GM12874 (cell line): ENCODE data around the gene ENDOG.

Experiments used
- TF ChIP-seq, protein P1 (sequence below): IDR thresholded peaks from 2 replicates; pipeline ENCODE4 v1.5.1; 2011; ENCODE audit warnings: low read depth, mild to moderate bottlenecking, control low read depth, low read length, moderate library complexity; ENCODE audit not compliant: insufficient read depth

ENDOG gene

DNA sequence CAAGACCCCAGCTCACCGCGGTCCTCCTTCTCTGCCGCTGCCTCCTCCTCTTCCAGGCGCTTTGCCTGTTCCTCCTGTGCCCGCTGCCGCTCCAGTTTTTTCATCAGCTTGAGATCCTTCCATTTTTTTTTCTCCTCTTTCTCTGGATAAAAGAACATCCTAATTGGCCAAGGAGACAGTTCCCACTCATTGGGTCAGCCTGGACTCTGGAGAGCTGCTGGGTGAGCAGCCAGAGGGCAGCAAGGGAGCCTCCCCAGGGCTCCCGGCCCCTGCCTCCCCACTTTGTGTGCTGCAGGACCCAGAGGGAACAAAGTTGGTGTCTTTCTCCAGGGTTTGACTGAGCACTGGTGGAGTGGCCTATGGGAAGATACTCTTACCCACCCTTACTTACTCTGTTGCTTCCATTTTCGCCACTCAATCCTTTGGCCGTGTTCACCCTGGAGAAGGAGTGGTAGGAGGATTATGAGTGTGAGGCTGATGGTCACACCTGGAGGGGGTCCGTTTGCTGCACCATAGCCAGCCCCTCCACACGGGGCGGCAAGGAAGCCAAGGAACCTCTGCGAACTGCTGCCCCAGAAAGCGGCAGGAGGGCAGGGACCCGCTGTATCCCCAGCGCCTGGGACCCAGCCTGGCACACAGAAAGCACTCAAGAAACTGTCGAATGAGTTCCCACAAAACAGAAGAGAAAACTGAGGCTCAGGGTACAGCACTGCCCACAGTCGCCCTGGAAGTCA is 10.6 kb downstream of the ENDOG start:
- TF ChIP-seq, protein P1, sequence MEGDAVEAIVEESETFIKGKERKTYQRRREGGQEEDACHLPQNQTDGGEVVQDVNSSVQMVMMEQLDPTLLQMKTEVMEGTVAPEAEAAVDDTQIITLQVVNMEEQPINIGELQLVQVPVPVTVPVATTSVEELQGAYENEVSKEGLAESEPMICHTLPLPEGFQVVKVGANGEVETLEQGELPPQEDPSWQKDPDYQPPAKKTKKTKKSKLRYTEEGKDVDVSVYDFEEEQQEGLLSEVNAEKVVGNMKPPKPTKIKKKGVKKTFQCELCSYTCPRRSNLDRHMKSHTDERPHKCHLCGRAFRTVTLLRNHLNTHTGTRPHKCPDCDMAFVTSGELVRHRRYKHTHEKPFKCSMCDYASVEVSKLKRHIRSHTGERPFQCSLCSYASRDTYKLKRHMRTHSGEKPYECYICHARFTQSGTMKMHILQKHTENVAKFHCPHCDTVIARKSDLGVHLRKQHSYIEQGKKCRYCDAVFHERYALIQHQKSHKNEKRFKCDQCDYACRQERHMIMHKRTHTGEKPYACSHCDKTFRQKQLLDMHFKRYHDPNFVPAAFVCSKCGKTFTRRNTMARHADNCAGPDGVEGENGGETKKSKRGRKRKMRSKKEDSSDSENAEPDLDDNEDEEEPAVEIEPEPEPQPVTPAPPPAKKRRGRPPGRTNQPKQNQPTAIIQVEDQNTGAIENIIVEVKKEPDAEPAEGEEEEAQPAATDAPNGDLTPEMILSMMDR, result no peak

DNA sequence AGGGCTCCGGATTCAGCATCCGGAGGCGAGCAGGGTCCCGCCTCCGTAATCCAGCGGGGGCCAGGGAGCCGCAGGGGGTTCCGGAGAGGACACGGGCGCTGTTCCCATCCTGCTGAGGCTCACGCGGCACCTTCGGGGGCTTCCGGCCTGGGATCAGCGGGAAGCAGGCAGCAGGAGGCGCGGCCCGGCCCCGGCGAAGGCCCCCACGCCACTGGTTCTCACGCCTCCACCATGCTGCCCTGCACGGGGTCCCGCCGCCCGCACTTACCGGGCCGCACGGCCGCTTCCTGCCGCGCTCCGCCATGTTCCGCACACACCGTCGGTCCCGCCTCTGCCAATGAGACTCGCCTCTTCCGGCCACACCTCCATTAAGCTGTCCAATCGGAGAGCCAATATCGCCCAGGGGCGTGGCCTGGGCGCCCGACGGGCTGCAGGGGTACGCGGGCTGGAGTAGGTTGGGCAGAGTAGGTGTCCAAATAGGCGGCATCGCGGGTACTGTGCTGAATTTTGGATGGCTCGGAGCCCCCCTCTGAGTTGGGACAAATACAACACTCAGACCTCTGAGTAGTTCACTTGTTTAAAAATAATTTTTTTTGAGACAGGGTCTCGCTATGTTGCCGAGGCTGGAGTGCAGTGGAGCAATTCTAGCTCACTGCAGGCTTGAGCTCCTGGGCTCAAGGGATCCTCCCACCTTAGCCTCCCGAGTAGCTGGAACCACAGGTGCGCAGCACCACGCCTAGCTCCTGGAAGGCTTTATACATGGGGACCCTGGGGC is 11.4 kb downstream of the ENDOG start, which contains the start of gene SPOUT1:
TSS of gene SPOUT1 (minus strand) at position 318 of the 775 bp plus-strand sequence. CDS start at position 304, 14 bp downstream.
- TF ChIP-seq, protein P1, result no peak

DNA sequence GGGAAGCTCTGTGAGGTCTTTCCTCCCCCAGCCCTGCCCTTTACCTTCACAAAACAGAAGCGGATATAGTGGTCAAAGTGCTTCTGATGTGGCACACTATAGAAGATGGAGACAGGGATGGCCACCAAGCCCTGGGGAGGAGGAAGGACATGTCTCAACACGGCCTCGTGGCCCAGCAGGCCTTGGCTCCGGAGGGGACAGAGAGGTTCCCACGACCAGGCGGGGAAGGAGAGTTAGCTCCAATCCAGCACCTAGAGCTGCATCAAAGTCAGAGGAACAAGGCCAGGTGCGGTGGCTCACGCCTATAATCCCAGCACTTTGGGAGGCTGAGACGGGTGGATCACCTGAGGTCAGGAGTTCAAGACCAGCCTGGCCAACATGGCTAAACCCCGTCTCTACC is 15.4 kb downstream of the ENDOG start:
- TF ChIP-seq, protein P1, result no peak

DNA sequence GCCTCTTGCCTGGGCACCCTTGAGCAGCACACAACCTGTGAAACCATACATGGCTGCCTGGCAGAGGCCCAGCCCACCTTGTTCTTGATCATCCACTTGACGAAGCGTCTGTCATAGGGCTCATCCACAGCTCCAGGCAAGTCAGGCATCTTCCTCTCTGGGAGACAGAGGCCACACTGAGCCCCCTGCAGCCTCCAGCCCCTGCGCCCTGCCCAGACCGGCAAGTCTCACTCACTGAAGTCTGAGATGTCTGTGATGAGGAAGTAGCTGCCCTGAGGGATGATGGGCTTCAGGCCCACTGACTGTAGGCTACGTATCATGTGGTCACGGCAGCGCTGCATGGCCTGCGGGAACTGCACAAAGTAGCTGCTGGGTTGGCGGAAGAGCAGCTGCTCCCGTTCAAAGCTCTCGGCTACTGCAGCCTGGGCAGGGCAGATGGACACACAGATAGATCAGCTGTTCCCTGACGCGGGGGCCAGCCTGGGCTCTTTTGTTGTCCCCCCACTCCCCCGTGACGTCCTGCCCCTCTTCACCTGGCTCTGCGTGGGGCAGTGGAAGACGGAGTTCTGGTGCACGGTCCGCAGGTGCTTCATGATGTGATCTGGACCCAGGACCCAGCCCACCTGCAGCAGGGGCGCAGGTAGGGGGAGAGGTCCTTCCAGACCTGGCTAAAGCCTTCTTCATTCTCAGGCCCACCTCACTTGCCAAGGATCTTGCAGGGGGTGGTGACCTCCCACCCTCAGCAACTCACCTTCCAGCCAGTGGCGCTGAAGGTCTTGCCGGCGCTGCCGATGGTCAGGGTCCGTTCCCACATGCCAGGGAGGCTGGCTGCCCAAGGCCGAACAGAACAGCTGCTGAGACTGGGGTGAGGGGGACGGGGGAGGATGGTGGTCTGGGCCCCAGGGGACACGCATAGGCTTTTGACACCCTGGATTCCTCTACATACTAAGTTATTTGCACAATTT is 17.2 kb downstream of the ENDOG start:
- TF ChIP-seq, protein P1, result no peak

DNA sequence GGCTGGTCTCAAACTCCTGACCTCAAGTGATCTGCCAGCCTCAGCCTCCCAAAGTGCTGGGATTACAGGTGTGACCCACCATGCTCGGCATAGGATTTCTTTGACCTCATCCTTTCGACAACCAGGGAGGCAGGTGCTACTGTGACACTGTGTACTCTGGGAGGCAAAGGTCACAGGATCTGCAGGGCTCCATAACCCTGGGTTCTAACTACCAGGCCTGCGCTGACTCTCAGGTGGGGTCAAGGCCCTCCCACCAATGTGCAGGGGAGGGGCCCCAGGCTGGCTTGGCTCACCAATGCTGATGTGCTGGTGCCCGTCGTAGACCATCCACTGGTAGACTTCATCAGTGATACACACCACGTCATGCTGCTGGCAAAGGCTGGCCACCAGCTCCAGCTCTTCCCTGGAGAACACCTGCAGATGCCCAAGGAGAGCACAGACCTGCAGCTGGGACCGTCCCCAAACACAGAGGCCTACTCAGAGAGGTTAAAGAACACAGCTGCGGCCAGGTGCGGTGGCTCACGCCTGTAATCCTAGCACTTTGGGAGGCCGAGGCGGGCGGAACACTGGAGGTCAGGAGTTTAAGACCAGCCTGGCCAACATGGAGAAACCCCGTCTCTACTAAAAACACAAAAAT is 18.3 kb downstream of the ENDOG start:
- TF ChIP-seq, protein P1, result no peak

DNA sequence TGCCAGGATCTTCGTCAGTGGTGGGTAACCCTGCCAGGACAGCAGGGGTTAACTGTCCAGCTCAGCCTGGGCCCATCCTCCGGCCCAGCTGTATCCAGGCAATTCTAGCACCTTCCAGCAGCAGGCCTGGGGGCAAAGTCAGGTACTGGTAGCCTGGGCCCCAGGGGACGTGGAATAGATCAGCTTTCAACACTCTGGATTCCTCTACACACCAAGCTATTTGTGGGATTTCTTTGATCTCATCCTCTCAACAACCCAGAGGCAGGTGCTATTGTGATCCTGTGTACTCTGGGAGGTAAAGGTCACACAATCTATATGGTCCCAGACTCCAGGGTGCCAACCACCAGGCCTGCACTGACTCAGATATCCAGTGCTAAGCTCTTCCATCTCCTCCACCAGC is 20.0 kb downstream of the ENDOG start:
- TF ChIP-seq, protein P1, result no peak

DNA sequence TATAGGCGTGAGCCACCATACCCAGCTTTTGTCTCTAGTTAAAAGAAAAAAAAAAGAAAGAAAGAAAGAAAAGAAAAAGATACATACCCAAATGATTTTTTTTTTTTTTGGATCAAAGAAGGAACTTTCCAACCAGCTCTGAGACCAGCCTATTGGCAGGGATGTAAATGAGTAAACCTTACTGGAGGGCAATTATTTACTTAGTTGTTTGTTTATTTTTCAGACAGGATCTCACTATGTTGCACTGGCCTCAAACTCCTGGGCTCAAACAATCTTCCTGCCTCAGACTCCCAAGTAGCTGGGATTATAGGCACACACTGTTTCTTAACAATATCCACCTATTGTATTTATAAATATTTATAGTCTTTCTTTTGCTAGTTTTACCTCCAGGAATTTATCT is 22.2 kb downstream of the ENDOG start:
- TF ChIP-seq, protein P1, result no peak
